Activated CD4-positive, alpha-beta T cell treated with anti-CD3 and anti-CD28 coated beads, Interleukin-2, amount 50 U/mL, for 16 hours (primary cell): ENCODE data around the gene PPP1R13L.
"Not testable (repeated sequence)": the region's sequence is repeated elsewhere in the genome, so short reads cannot be mapped to it uniquely, and the experiment has no call there.

ENCODE experiments used
- DNase-seq: peaks from one replicate; pipeline ENCODE4 v3.0.0-alpha.2; 2020

PPP1R13L gene

DNA sequence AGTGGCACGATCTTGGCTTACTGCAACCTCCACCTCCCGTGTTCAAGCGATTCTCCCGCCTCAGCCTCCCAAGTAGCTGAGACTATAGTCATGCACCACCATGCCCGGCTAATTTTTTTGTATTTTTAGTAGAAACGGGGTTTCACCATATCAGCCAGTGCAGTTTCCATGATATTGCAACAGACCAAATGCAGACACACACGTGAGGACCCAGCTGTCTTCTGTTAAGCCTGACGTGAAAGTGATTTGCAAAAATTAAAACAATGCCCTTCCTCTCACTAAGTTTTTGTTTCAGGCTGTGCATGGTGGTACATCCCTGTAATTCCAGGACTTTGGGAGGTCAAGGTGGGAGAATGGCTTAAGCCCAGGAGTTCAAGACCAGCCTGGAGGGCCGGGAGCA, 26.1 kb upstream of the PPP1R13L start:
- DNase-seq = not testable (repeated sequence)

- DNase-seq = not testable (repeated sequence)
Measured at GRCh38 chr19:45429896-45430295, 25.0 kb upstream of the PPP1R13L start.

DNA sequence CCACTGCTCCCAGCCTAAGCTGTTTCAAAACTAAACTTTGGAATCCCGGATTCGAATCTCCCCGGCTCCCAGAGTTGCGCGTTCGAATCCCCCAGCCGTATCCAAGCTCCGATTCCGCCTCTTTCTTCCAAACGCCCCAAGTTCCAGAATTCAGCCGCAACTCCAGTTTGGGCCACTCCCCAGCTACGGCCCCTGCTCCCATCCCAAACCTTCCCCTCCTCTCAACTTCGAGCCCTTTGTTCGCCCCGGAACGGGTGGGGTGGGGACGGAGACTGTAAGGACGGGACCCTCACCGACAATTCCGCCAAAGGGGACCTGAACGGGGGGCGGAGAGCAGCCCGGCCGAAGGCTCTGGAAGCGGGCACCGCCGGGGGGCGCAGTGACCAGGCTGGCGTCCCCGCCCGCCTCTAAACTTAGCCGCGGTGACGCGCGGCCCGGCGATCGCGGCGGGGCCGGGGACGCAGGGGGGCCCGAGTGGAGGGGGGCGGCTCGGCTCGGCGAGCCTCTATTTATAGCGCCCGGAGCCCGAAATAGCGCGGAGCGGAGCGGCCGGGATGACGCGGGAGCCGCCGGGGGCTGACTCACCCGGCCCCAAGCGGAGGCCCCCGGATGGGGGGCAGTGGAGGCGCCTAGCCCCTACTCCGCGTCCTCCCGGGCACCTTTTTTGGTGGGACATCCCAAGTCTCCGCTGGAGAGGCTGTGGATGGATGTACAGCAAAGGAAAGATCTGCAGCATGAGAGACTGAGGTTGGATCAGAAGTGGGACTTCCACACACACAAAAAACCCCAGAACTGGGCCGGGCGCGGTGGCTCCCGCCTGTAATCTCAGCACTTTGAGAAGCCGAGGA, 23.7 kb upstream of the PPP1R13L start:
- DNase-seq = no peak

DNA sequence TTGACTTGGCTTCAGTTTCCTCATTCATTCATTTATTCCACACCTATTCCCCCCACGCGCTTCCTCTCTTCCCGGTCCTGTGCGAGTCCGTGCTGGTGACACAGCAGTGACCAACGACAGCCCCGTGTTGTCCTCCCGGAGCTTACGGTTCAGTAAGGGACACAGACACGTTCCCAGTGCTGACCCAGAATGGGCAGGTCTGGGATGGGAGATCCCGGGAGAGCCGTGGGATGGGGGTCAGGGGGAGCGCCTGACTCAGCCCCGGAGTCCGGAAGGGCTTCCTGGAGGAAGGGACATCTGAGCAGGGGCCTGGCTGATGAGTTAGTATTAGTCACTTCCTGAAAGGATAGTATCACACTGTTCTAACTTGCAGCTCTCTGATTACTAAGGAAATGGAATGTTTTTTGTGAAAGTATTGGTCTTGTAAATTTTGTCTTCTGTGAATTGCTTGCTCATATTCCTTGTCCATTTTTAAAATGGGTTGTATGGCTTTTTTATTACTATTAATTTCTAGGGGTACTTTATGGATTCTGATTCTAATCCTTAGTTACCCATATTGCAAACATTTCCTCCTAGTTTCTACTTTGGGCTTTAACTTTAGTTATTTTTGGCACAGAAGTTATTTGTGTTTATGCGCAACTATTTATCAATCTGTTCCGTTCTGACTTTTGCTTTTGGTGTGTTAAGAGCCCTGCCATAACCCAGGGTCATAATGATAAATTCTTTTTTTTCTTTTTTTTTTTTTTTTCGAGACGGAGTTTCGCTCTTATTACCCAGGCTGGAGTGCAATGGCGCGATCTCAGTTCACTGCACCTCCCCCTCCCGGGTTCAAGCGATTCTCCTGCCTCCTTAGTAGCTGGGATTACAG, 19.6 kb upstream of the PPP1R13L start:
- peak; percentile 74 for DNase-seq

DNA sequence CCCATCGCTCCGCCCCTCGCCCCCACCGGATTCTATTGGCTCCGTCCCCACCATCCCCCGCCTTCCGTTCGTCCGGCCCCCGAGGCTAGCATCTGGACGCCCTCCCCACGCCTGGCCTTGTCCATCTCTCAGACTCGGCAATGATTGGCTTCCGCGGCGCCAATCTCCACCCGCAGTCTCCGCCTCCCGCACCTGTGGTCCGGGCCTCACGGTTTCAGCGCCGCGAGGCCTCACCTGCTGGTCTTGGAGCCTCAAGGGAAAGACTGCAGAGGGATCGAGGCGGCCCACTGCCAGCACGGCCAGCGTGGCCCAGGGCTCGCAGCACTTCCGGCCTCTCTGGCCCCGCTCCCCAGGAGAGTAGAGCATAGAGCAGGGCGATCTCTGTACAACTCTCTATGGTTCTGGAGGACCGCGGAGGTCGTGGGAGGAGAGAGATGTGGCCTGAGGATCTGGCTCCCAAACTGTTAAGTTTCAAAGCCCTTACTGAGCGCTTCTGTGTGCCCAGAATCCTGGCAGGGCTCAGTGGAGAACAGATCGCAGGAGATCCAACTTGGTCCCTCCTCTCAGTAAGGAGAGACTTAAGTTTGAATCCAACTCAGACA, 18.8 kb upstream of the PPP1R13L start, which contains the start of gene ERCC1:
ERCC1 (minus strand) TSS at position 329 of the 602 bp plus-strand sequence. CDS start 543 bp downstream, outside the sequence.
- peak; percentile 94 for DNase-seq

- DNase-seq = no peak
Measured at GRCh38 chr19:45423033-45423588, 18.2 kb upstream of the PPP1R13L start.

GRCh38 chr19:45421947-45422498, 17.2 kb upstream of the PPP1R13L start:
- DNase-seq = no peak

DNA sequence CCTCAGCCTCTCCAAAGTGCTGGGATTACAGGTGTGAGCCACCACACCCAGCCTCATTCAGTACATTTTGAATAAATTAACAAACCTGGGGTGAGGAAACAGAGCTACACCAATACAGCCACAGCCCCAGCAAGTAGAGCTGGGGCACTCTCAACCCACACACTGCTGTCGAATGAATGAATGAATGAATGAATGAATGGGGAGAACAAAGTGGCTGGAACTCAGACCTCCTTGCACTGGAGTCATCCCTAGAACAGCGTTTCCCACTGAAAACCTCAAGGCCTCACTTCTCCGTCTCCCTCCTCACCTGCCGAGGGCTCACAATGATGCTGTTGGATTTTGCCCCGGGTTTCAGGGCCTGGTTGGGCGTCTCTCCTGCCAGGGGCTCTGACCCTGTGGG, 16.0 kb upstream of the PPP1R13L start:
- no peak for DNase-seq

DNA sequence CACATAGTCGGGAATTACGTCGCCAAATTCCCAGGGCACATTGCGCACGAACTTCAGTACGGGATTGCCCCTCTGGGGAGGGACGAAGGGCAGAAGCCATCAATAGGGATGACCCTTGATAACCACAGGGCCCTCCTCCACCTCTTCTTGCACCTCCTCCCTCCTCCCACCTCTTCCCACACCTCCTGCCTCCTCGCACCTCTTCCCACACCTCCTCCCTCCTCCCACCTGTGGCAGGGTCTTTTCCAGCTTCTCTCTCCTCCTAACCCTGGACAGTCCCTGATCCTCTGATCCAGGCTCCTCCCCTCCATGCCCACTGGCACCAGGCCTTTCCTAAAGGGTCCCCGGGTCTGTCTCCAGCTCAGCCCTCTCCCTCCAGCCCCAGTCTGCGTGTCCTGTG, 15.5 kb upstream of the PPP1R13L start:
- no peak for DNase-seq

GRCh38 chr19:45419895-45420294, 15.0 kb upstream of the PPP1R13L start:
- DNase-seq = no peak

DNA sequence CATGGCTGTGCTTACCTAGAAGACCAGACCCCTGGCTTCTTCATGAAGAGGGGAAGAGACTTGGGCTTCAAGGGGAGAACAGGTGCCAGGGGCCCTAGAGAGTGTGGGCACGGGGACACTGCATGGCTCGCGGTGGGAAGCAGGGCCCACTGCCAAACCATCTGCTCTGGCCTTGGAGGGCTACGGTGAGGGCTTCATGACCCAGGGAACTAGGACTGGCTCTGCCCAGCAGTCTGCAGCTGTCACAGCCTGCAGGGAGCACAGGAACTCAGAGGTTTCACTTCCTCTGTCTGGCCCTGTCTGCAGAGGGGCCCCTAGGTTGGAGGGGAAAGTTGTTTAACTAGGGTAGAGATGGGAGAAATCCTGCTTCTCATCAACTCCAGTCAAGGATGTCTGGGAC, 14.5 kb upstream of the PPP1R13L start:
- DNase-seq = peak; percentile 45

DNA sequence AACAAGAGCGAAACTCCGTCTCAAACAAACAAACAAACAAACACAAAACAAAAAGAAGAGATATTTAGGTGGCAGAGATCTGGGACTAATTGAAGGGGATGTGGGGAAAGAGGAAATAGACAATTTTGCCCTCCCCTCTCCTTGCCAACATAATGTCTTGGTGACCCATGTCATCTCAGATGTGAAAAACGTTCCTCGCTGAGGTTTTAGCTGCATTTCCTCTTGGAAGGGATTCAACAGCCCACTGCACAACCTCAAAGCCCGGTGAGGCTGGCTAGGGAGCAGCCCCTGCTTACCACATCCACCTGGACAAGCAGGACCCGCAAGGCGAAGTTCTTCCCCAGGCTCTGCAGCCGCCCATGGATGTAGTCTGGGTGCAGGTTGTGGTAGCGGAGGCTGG, 13.9 kb upstream of the PPP1R13L start:
- DNase-seq = no peak

DNA sequence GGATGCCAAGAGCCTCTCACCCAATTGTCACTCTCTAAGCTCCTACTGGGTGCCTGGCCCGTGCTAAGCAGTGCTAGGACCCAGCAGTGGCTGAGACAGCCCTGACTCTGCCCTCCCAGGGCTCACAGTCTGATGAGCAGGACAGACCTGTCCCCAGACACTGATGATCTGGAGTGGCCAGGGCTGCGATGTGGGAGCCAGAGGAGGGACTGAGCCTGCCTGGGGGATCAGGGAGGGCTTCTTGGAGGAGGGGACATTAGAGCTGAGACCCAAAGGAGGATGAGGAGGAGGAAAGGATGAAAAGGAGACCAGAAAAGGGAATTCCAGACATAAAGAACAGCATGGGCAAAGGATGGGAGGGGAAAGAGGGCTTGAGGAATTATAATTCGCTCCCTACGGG, 12.3 kb upstream of the PPP1R13L start:
- no peak for DNase-seq

DNA sequence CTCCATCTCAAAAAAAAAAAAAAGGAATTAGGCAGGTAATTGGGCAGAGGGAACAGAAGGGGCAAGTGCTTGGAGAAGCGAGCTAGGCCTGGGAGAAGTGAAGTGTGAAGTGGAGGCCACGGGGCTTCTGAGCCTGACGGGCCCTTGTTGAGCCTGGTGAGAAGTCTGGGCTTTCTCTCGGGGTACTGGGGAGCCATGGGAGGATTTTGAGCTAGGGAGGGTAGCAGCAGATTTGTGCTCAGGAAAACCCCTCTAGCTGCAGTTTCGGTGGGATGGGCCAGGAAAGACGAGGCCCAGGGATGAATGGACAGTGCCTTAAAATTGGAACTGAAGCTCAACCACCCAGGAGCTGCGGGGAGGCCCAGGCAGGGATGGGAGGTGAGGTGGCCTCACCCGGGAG, 9.6 kb upstream of the PPP1R13L start:
- DNase-seq = no peak

GRCh38 chr19:45413497-45413896, 8.6 kb upstream of the PPP1R13L start:
- DNase-seq = no peak

GRCh38 chr19:45410330-45410729, 5.5 kb upstream of the PPP1R13L start:
- DNase-seq = not testable (repeated sequence)

- DNase-seq = no peak
Measured at GRCh38 chr19:45409557-45409920, 4.7 kb upstream of the PPP1R13L start.

GRCh38 chr19:45408830-45409556, 4.1 kb upstream of the PPP1R13L start:
- DNase-seq = no peak

GRCh38 chr19:45408121-45408520, 3.3 kb upstream of the PPP1R13L start:
- no peak for DNase-seq

DNA sequence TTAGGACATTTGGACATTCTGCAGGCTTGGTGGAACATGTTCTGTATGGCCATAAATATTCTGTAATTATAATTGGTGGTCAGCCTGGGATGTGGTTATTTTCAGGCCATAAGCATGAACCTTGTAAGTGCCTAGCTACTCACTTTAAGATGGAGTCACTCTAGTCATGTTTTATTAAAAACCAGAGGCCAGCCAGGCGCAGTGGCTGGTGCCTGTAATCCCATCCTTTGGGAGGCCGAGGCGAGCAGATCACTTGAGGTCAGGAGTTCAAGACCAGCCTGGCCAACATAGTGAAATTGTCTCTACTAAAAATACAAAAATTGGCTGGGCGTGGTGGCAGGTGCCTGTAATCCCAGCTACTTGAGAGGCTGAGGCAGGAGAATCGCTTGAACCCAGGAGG, 2.7 kb upstream of the PPP1R13L start:
- DNase-seq = not testable (repeated sequence)

- DNase-seq = no peak
Measured at GRCh38 chr19:45407091-45407375, 2.2 kb upstream of the PPP1R13L start.
